Stimulated activated CD4-positive, alpha-beta T cell treated with anti-CD3 and anti-CD28 coated beads, Interleukin-1b, Interleukin-23, amount 100 ng/mL, for 48 hours (primary cell): ENCODE data around the gene ZMYND8.
"Not testable (repeated sequence)": the region's sequence is repeated elsewhere in the genome, so short reads cannot be mapped to it uniquely, and the experiment has no call there.

ENCODE experiments used
- DNase-seq: peaks from one replicate; pipeline ENCODE4 v3.0.0-alpha.2; 2020

ZMYND8 gene

GRCh38 chr20:47243532-47244305 is 112.8 kb downstream of the ZMYND8 start:
- no peak for DNase-seq

- DNase-seq: no peak
These were observed 113.5 kb downstream of the ZMYND8 start for GRCh38 chr20:47243003-47243402.

GRCh38 chr20:47241345-47241781 is 115.1 kb downstream of the ZMYND8 start:
- DNase-seq: no peak

- DNase-seq: not testable (repeated sequence)
These were observed 116.4 kb downstream of the ZMYND8 start for GRCh38 chr20:47240096-47240495.

- no peak for DNase-seq
These were observed 116.8 kb downstream of the ZMYND8 start for GRCh38 chr20:47239719-47240067.

- no peak for DNase-seq
These were observed 117.5 kb downstream of the ZMYND8 start for GRCh38 chr20:47238780-47239718.

GRCh38 chr20:47237715-47238114 is 118.8 kb downstream of the ZMYND8 start:
- DNase-seq: no peak

GRCh38 chr20:47236639-47236900 is 119.9 kb downstream of the ZMYND8 start:
- DNase-seq: no peak

GRCh38 chr20:47235853-47236638 is 120.5 kb downstream of the ZMYND8 start:
- DNase-seq: no peak

GRCh38 chr20:47235111-47235510 is 121.4 kb downstream of the ZMYND8 start:
- DNase-seq: no peak

- no peak for DNase-seq
These were observed 122.9 kb downstream of the ZMYND8 start for GRCh38 chr20:47233333-47234188.

- DNase-seq: no peak
These were observed 124.0 kb downstream of the ZMYND8 start for GRCh38 chr20:47232518-47232917.

GRCh38 chr20:47231382-47232039 is 125.0 kb downstream of the ZMYND8 start:
- DNase-seq: no peak

GRCh38 chr20:47230811-47231256 is 125.7 kb downstream of the ZMYND8 start:
- no peak for DNase-seq

GRCh38 chr20:47228654-47229053 is 127.8 kb downstream of the ZMYND8 start:
- DNase-seq: no peak

GRCh38 chr20:47227576-47227975 is 128.9 kb downstream of the ZMYND8 start:
- no peak for DNase-seq

GRCh38 chr20:47227119-47227518 is 129.4 kb downstream of the ZMYND8 start:
- no peak for DNase-seq

- no peak for DNase-seq
These were observed 131.0 kb downstream of the ZMYND8 start for GRCh38 chr20:47225458-47225857.

- DNase-seq: no peak
These were observed 131.6 kb downstream of the ZMYND8 start for GRCh38 chr20:47224857-47225256.

- no peak for DNase-seq
These were observed 132.2 kb downstream of the ZMYND8 start for GRCh38 chr20:47224300-47224791.

- DNase-seq: no peak
These were observed 132.6 kb downstream of the ZMYND8 start for GRCh38 chr20:47223896-47224295.
